K562 (cell line): ENCODE data around the gene LYPD4. TPM values are rescaled to one million over a fixed set of nuclear protein-coding genes. Genes with fewer than 3 reads are reported as not detected.
A peak's percentile ranks its signal among the peaks of the same experiment; 100 is the strongest.

ENCODE experiments used
- ATF4 ChIP-seq: fragments of 450-650 bp; formaldehyde crosslinking; IDR thresholded peaks from 2 replicates; pipeline ENCODE4 v1.4.0; 2022; ENCODE audit warnings: mild to moderate bottlenecking, moderate library complexity
- GABPA ChIP-seq: fragments of 200-800 bp; sonication (Bioruptor generic); conservative IDR thresholded peaks from 2 replicates; pipeline ENCODE4 v1.6.1; 2016; ENCODE audit warnings: low read depth, missing genetic modification characterization, missing compliant biosample characterization
- KLF13 ChIP-seq: fragments of 450-650 bp; IDR thresholded peaks from 2 replicates; pipeline ENCODE4 v1.6.1; 2016; ENCODE audit warnings: missing genetic modification characterization, low read depth, mild to moderate bottlenecking, missing compliant biosample characterization, moderate library complexity, borderline replicate concordance
- MYNN ChIP-seq, 2 experiments: sonication (generic); formaldehyde crosslinking in 1 of 2; IDR thresholded peaks; 2 replicates each; pipeline versions ENCODE4 v1.5.0 to v1.6.1; 2016 to 2020; ENCODE audit warnings: antibody characterized with exemption in 1 of 2, missing genetic modification reagents in 1 of 2
- NFRKB ChIP-seq: fragments of 450-650 bp; IDR thresholded peaks from 2 replicates; pipeline ENCODE4 v1.6.1; 2016; ENCODE audit warnings: low read depth
- NFXL1 ChIP-seq: fragments of 450-650 bp; formaldehyde crosslinking; IDR thresholded peaks from 2 replicates; pipeline ENCODE4 v1.4.0; 2021; ENCODE audit warnings: mild to moderate bottlenecking
- POLR2B ChIP-seq: fragments of 450-650 bp; IDR thresholded peaks from 2 replicates; pipeline ENCODE4 v1.6.1; 2018; ENCODE audit warnings: low read depth; ENCODE audit not compliant: partially characterized antibody
- PRDM10 ChIP-seq: fragments of 450-650 bp; IDR thresholded peaks from 2 replicates; pipeline ENCODE4 v1.6.1; 2018; ENCODE audit not compliant: partially characterized antibody
- PTTG1 ChIP-seq: fragments of 450-650 bp; IDR thresholded peaks from 2 replicates; pipeline ENCODE4 v1.6.1; 2016; ENCODE audit warnings: low read depth, mild to moderate bottlenecking, missing genetic modification characterization, missing compliant biosample characterization
- SIN3A ChIP-seq, 2 experiments: fragments of 150-350 bp in 1 of 2; IDR thresholded peaks; 2 replicates each; pipeline ENCODE4 v1.6.1; 2011 to 2016; ENCODE audit warnings: borderline replicate concordance in 2 of 2, low read depth in 2 of 2, low read length in 2 of 2, mild to moderate bottlenecking in 2 of 2, moderate library complexity in 2 of 2; ENCODE audit not compliant: control insufficient read depth in 1 of 2
- SLC30A9 ChIP-seq: fragments of 250-450 bp; sonication (Bioruptor Pico); IDR thresholded peaks from 2 replicates; pipeline ENCODE4 v1.8.0; 2022; ENCODE audit warnings: mild to moderate bottlenecking, moderate library complexity
- THAP7 ChIP-seq: fragments of 250-450 bp; sonication (Bioruptor Pico); IDR thresholded peaks from 2 replicates; pipeline ENCODE4 v1.5.0; 2021
- ZNF282 ChIP-seq: sonication (generic); formaldehyde crosslinking; IDR thresholded peaks from 2 replicates; pipeline ENCODE4 v1.8.1; 2023; ENCODE audit warnings: missing genetic modification reagents
- ZNF316 ChIP-seq: fragments of 450-650 bp; IDR thresholded peaks from 2 replicates; pipeline ENCODE4 v1.6.1; 2016
- polyA plus RNA-seq, 8 experiments: library from polyadenylated mRNA; depleted of rRNA in 4 of 8; stranded (reverse) in 5 of 8; unstranded in 3 of 8; fragments of >200 nt; fragmentation: Nextera tagmentation in 2 of 8; fragmentation: Illumina TruSeq in 1 of 8; extraction: Ambion mirVana in 2 of 8; extraction: Trizol in 1 of 8; gene quantifications; 2 replicates each; pipeline versions ENCODE4 v1.2.1 to v1.2.3, GENCODE V29; 2011 to 2014; ENCODE audit warnings: inconsistent platforms in 1 of 8, missing spikeins in 1 of 8
- total RNA-seq, 7 experiments: library from RNA; depleted of rRNA in 6 of 7; stranded (reverse); fragments of >200 nt in 6 of 7; fragmentation: Illumina TruSeq in 2 of 7; extraction: Trizol in 2 of 7; gene quantifications; 2 replicates each; pipeline versions ENCODE4 v1.2.1 to v1.2.3, GENCODE V29; 2011 to 2021; ENCODE audit warnings: low replicate concordance in 1 of 7
- TF ChIP-seq, protein P1 (sequence below): sonication (generic); formaldehyde crosslinking; IDR thresholded peaks from 2 replicates; pipeline ENCODE4 v1.9.0; 2022; ENCODE audit warnings: mild to moderate bottlenecking, missing genetic modification reagents
- TF ChIP-seq, protein P2 (sequence below): fragments of 250-450 bp; sonication (Bioruptor Pico); IDR thresholded peaks from 2 replicates; pipeline ENCODE4 v1.9.0; 2021; ENCODE audit warnings: mild to moderate bottlenecking, inconsistent platforms
- TF ChIP-seq, protein P3 (sequence below): fragments of 450-650 bp; IDR thresholded peaks from one replicate; pipeline ENCODE4 v1.6.1; 2018; ENCODE audit warnings: mild to moderate bottlenecking, moderate library complexity; ENCODE audit not compliant: partially characterized antibody

Gene LYPD4
- total and polyA plus RNA-seq, 9 of the 15 experiments (the other 6 are each of a cell fraction or from before 2014, with no cell fraction given), result 0.11 TPM; not detected in 8

GRCh38 chr19:41859618-41860418 is 15.3 kb upstream of the LYPD4 start, which contains the start of gene RPS19 (continued):
- 0 out of 2 replicates have a peak, but pooled peaks have one; percentile 25 for TF ChIP-seq MYNN (IDR thresholded peaks at IDR 0.05)
- no peak for TF ChIP-seq MYNN (CRISPR knock-in tag; IDR thresholded peaks at IDR 0.05)
- no peak for TF ChIP-seq SLC30A9 (CRISPR knock-in tag)
- no peak for TF ChIP-seq ATF4 (CRISPR knock-in tag)
- TF ChIP-seq KLF13 (tag), result peak; percentile 72; the same call in 1 of the 2 replicates
- peak; percentile 98 for TF ChIP-seq GABPA (tag)
- TF ChIP-seq ZNF282 (CRISPR knock-in tag), result no peak
- TF ChIP-seq PRDM10, result peak; percentile 95
- no peak for TF ChIP-seq PTTG1 (tag)
- no peak for TF ChIP-seq NFXL1 (CRISPR knock-in tag)
- TF ChIP-seq, protein P1, sequence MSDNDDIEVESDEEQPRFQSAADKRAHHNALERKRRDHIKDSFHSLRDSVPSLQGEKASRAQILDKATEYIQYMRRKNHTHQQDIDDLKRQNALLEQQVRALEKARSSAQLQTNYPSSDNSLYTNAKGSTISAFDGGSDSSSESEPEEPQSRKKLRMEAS (CRISPR knock-in tag), result peak; percentile 67
- TF ChIP-seq POLR2B, result peak; percentile 91
- TF ChIP-seq ZNF316, result peak; percentile 10; the same call in 1 of the 2 replicates
- TF ChIP-seq SIN3A (IDR thresholded peaks at IDR 0.05; ENCODE audit: borderline replicate concordance in 2 of 2, control insufficient read depth in 1 of 2, low read depth in 2 of 2, low read length in 2 of 2), result peak; percentile 91 to 92
- TF ChIP-seq, protein P2, sequence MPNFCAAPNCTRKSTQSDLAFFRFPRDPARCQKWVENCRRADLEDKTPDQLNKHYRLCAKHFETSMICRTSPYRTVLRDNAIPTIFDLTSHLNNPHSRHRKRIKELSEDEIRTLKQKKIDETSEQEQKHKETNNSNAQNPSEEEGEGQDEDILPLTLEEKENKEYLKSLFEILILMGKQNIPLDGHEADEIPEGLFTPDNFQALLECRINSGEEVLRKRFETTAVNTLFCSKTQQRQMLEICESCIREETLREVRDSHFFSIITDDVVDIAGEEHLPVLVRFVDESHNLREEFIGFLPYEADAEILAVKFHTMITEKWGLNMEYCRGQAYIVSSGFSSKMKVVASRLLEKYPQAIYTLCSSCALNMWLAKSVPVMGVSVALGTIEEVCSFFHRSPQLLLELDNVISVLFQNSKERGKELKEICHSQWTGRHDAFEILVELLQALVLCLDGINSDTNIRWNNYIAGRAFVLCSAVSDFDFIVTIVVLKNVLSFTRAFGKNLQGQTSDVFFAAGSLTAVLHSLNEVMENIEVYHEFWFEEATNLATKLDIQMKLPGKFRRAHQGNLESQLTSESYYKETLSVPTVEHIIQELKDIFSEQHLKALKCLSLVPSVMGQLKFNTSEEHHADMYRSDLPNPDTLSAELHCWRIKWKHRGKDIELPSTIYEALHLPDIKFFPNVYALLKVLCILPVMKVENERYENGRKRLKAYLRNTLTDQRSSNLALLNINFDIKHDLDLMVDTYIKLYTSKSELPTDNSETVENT (CRISPR knock-in tag), result peak; percentile 70; the same call in 1 of the 2 replicates
- no peak for TF ChIP-seq THAP7 (CRISPR knock-in tag)
- TF ChIP-seq NFRKB, result peak; percentile 92
- TF ChIP-seq, protein P3, sequence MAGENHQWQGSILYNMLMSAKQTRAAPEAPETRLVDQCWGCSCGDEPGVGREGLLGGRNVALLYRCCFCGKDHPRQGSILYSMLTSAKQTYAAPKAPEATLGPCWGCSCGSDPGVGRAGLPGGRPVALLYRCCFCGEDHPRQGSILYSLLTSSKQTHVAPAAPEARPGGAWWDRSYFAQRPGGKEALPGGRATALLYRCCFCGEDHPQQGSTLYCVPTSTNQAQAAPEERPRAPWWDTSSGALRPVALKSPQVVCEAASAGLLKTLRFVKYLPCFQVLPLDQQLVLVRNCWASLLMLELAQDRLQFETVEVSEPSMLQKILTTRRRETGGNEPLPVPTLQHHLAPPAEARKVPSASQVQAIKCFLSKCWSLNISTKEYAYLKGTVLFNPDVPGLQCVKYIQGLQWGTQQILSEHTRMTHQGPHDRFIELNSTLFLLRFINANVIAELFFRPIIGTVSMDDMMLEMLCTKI, result no peak
